ENCODE measurements around the gene PRR23E. TPM values are rescaled to one million over a fixed set of nuclear protein-coding genes. Genes with fewer than 3 reads are reported as not detected.

Gene PRR23E
- total RNA-seq, 2 experiments from 2014 or later: not detected

DNA sequence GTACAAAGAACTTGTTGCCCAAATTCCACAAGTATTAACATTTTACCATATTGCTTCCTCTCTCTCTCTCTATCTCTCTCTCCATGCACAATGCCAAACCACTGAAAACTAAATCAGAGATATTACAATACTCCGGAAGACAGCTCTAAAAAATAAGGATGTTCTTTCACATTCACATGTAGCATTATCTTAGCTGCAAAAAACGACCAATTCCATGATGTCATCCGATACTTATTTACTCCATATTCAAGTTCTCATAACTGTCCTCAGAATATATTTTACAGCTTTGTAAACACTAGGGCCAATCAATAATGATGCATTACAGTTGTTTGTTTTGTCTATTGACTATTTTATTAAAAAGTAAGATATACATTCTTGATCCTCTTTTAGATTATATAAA is 7.7 kb upstream of the PRR23E start:
- ChIA-PET POLR2A (no interaction called here), CTCF (no interaction called here)
- Histone ChIP-seq H3K4me1 (ENCODE audit: insufficient read depth, low read length) (no peaks in the 10 kb centered on the region), H3K27ac (ENCODE audit: low read depth in 1 of 2, low read length in 2 of 2) (no peak overlapping the region), H3K36me3 (ENCODE audit: insufficient read depth, low read length) (no peaks in the 10 kb centered on the region), H3K4me3 (ENCODE audit: low read length) (no peak overlapping the region), H3K27me3 (ENCODE audit: control insufficient read depth in 1 of 2, insufficient read depth in 2 of 2, low read length in 2 of 2) (no peaks in the 10 kb centered on the region), H3K9me3 (ENCODE audit: control insufficient read depth in 1 of 2, insufficient read depth in 1 of 2, low read length in 2 of 2) (peaks cover 0 to 4% of the 10 kb centered on the region in 2 experiments)
- Mint-ChIP-seq H3K4me1 (ENCODE audit: low read depth) (no peaks in the 10 kb centered on the region), H3K4me3 (no peak overlapping the region), H3K9me3 (no peaks in the 10 kb centered on the region), H3K27me3 (no peaks in the 10 kb centered on the region), H3K27ac (no peak overlapping the region), H3K36me3 (ENCODE audit: low read depth) (no peaks in the 10 kb centered on the region)
- TF ChIP-seq, protein P1, sequence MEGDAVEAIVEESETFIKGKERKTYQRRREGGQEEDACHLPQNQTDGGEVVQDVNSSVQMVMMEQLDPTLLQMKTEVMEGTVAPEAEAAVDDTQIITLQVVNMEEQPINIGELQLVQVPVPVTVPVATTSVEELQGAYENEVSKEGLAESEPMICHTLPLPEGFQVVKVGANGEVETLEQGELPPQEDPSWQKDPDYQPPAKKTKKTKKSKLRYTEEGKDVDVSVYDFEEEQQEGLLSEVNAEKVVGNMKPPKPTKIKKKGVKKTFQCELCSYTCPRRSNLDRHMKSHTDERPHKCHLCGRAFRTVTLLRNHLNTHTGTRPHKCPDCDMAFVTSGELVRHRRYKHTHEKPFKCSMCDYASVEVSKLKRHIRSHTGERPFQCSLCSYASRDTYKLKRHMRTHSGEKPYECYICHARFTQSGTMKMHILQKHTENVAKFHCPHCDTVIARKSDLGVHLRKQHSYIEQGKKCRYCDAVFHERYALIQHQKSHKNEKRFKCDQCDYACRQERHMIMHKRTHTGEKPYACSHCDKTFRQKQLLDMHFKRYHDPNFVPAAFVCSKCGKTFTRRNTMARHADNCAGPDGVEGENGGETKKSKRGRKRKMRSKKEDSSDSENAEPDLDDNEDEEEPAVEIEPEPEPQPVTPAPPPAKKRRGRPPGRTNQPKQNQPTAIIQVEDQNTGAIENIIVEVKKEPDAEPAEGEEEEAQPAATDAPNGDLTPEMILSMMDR (IDR thresholded peaks at IDR 0.05): no peak
- ATAC-seq (ENCODE audit: poor library complexity) (no peak), DNase-seq (no peak)
- intact Hi-C loops (cut with DNase I, micrococcal nuclease): no loop called here

DNA sequence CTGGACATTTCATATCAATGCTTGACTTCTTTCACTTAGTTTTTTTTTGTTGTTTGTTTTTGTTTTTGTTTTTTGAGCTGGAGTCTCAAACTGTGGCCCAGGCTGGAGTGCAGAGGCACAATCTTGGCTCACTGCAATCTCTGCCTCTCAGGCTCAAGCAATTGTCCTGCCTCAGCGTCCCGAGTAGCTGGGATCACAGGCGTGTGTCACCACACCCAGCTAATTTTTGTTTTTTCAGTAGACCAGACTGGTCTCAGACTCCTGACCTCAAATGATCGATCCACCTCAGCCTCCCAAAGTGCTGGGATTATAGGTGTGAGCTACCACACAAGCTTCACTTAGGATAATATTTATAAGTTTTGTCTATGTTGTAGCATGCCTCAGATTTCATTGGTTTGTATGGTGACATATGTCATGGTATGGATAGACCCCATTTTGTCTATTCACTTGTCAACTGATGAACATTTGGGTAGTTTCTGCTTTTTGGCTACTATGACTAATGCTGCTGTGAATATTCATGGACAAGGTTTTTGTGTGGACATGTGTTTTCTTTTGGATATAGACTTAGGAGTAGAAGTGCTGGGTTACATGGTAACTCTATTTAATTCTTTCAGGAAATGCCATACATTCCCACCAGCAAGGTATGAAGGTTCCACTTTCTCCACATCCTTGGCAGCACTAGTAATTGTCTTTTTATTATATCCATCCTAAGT is 6.8 kb upstream of the PRR23E start:
- peaks cover 0 to 4% of the 10 kb centered on the region in 2 experiments for H3K9me3 ChIP-seq (ENCODE audit: control insufficient read depth in 1 of 2, insufficient read depth in 1 of 2, low read length in 2 of 2)
- no peaks in the 10 kb centered on the region for H3K36me3 ChIP-seq (ENCODE audit: insufficient read depth, low read length)
- intact Hi-C loops (cut with DNase I, micrococcal nuclease): no loop called here
- ATAC-seq (ENCODE audit: poor library complexity) (no peak), DNase-seq (no peak)
- Mint-ChIP-seq H3K36me3 (ENCODE audit: low read depth) (no peaks in the 10 kb centered on the region), H3K9me3 (no peaks in the 10 kb centered on the region), H3K4me3 (no peak overlapping the region), H3K27me3 (no peaks in the 10 kb centered on the region), H3K27ac (no peak overlapping the region), H3K4me1 (ENCODE audit: low read depth) (no peaks in the 10 kb centered on the region)
- no peak overlapping the region for H3K4me3 ChIP-seq (ENCODE audit: low read length)
- ChIA-PET CTCF (no interaction called here), POLR2A (no interaction called here)
- TF ChIP-seq, protein P1 (IDR thresholded peaks at IDR 0.05): no peak
- H3K4me1 ChIP-seq (ENCODE audit: insufficient read depth, low read length): no peaks in the 10 kb centered on the region
- H3K27ac ChIP-seq (ENCODE audit: low read depth in 1 of 2, low read length in 2 of 2): no peak overlapping the region
- no peaks in the 10 kb centered on the region for H3K27me3 ChIP-seq (ENCODE audit: control insufficient read depth in 1 of 2, insufficient read depth in 2 of 2, low read length in 2 of 2)

DNA sequence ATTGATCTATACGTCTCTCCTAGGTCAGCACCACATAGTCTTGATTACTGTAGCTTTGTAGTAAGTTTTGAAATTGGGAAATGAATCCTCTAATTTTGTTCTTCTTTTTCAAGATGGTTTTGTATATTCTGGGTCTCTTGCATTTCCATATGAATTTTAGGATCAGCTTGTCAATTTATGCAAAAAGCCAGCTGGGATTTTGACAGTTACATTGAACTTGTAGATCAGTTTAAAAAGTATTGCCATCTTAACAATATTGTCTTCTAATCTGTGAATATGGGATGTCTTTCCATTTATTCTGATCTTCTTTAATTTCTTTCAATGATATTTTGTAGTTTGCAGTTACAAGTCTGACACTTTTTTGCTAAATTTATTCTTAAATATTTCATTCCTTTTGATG is 5.6 kb upstream of the PRR23E start:
- no peak overlapping the region for H3K27ac ChIP-seq (ENCODE audit: low read depth in 1 of 2, low read length in 2 of 2)
- H3K9me3 Mint-ChIP-seq: peaks cover 2% of the 10 kb centered on the region
- ATAC-seq (ENCODE audit: poor library complexity) (no peak), DNase-seq (no peak)
- no peak overlapping the region for H3K27ac Mint-ChIP-seq
- no peak overlapping the region for H3K4me3 Mint-ChIP-seq
- ChIA-PET POLR2A (no interaction called here), CTCF (no interaction called here)
- no peaks in the 10 kb centered on the region for H3K27me3 ChIP-seq (ENCODE audit: control insufficient read depth in 1 of 2, insufficient read depth in 2 of 2, low read length in 2 of 2)
- H3K4me3 ChIP-seq (ENCODE audit: low read length): no peak overlapping the region
- TF ChIP-seq, protein P1 (IDR thresholded peaks at IDR 0.05): no peak
- no peaks in the 10 kb centered on the region for H3K4me1 ChIP-seq (ENCODE audit: insufficient read depth, low read length)
- no peaks in the 10 kb centered on the region for H3K4me1 Mint-ChIP-seq (ENCODE audit: low read depth)
- peaks cover 4% of the 10 kb centered on the region for H3K27me3 Mint-ChIP-seq
- no peaks in the 10 kb centered on the region for H3K36me3 ChIP-seq (ENCODE audit: insufficient read depth, low read length)
- H3K9me3 ChIP-seq (ENCODE audit: control insufficient read depth in 1 of 2, insufficient read depth in 1 of 2, low read length in 2 of 2): peaks cover 0 to 7% of the 10 kb centered on the region in 2 experiments
- intact Hi-C loops (cut with DNase I, micrococcal nuclease): no loop called here
- no peaks in the 10 kb centered on the region for H3K36me3 Mint-ChIP-seq (ENCODE audit: low read depth)

All from CD4-positive, alpha-beta T cell (primary cell).